T-helper 9 cell (primary cell): ENCODE measurements around the gene RNF220.

Experiments used
- DNase-seq: peaks from one replicate; pipeline ENCODE4 v3.0.0-alpha.2; 2020

The RNF220 gene

GRCh38 chr1:44407430-44408211 lies 2.6 kb downstream of the RNF220 start:
- no peak for DNase-seq

- DNase-seq = no peak
Measured at GRCh38 chr1:44408212-44408582, 3.1 kb downstream of the RNF220 start.

- no peak for DNase-seq
Measured at GRCh38 chr1:44408632-44409602, 3.9 kb downstream of the RNF220 start.

- no peak for DNase-seq
Measured at GRCh38 chr1:44409757-44410156, 4.7 kb downstream of the RNF220 start.

GRCh38 chr1:44411861-44412260 lies 6.8 kb downstream of the RNF220 start:
- DNase-seq = no peak

GRCh38 chr1:44412601-44413000 lies 7.5 kb downstream of the RNF220 start:
- DNase-seq = no peak

GRCh38 chr1:44413740-44414139 lies 8.7 kb downstream of the RNF220 start:
- DNase-seq = no peak

GRCh38 chr1:44415013-44415412 lies 10.0 kb downstream of the RNF220 start:
- no peak for DNase-seq

- no peak for DNase-seq
Measured at GRCh38 chr1:44416408-44416807, 11.4 kb downstream of the RNF220 start.

- no peak for DNase-seq
Measured at GRCh38 chr1:44417351-44418021, 12.4 kb downstream of the RNF220 start.

GRCh38 chr1:44418022-44418673 lies 13.1 kb downstream of the RNF220 start:
- DNase-seq = no peak

GRCh38 chr1:44419901-44420300 lies 14.8 kb downstream of the RNF220 start:
- no peak for DNase-seq

GRCh38 chr1:44420535-44420934 lies 15.5 kb downstream of the RNF220 start:
- DNase-seq = no peak

- no peak for DNase-seq
Measured at GRCh38 chr1:44421446-44421884, 16.4 kb downstream of the RNF220 start.

GRCh38 chr1:44422161-44422560 lies 17.1 kb downstream of the RNF220 start:
- DNase-seq = no peak

GRCh38 chr1:44423591-44424537 lies 18.8 kb downstream of the RNF220 start:
- DNase-seq = no peak

GRCh38 chr1:44424747-44425146 lies 19.7 kb downstream of the RNF220 start:
- no peak for DNase-seq

- no peak for DNase-seq
Measured at GRCh38 chr1:44425341-44426082, 20.5 kb downstream of the RNF220 start.

- DNase-seq = no peak
Measured at GRCh38 chr1:44431861-44432260, 26.8 kb downstream of the RNF220 start.

GRCh38 chr1:44433209-44433608 lies 28.2 kb downstream of the RNF220 start:
- DNase-seq = no peak
